C4-2B (cell line): ENCODE results near the gene LRBA.

ENCODE experiments used
- ZFX ChIP-seq: fragments of 450-650 bp; IDR thresholded peaks from 2 replicates; pipeline ENCODE4 v1.6.1; 2017
- TF ChIP-seq, protein P1 (sequence below): fragments of 450-650 bp; conservative IDR thresholded peaks from 2 replicates; pipeline ENCODE4 v1.5.1; 2017; ENCODE audit warnings: mild to moderate bottlenecking

DNA sequence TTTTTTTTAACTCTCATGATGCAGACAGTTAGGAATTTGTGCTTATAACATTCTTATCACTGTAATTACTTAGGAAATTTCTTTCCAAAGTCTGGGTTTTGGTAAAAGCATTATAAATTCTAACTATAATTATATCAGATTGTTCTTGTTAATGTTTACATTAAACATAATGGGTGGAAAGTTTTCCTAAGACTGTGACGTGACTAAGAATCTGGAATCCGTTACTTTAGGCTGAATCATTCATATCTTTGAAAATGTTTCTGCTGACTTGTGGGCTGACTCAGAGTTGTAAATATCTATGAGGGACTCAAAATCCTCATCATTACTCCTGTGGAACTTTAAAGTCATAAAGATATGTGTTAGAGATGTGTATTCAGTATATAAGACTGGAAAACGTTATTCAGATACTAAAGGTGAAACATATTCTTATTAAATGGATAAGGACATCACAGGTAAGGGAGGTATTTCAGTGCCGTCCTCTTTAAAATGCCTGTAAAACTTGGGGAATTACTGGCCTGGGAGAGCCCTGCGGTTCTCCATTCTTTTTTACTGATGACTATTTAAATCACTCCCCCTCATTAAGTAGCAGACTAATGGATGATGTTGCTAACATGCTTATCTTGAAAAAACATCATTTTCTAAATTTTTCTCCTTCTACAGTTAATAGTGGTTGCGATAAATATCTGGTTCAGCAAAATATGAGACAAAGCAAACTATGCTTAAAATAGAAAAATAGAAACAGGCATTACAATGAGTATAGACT is 777.8 kb downstream of the LRBA start:
- TF ChIP-seq, protein P1, sequence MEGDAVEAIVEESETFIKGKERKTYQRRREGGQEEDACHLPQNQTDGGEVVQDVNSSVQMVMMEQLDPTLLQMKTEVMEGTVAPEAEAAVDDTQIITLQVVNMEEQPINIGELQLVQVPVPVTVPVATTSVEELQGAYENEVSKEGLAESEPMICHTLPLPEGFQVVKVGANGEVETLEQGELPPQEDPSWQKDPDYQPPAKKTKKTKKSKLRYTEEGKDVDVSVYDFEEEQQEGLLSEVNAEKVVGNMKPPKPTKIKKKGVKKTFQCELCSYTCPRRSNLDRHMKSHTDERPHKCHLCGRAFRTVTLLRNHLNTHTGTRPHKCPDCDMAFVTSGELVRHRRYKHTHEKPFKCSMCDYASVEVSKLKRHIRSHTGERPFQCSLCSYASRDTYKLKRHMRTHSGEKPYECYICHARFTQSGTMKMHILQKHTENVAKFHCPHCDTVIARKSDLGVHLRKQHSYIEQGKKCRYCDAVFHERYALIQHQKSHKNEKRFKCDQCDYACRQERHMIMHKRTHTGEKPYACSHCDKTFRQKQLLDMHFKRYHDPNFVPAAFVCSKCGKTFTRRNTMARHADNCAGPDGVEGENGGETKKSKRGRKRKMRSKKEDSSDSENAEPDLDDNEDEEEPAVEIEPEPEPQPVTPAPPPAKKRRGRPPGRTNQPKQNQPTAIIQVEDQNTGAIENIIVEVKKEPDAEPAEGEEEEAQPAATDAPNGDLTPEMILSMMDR = no peak
- no peak for TF ChIP-seq ZFX
